ENCODE measurements around the gene IFI16. TPM values are rescaled to one million over a fixed set of nuclear protein-coding genes. Genes with fewer than 3 reads are reported as not detected.
"Not testable (repeated sequence)": the region's sequence is repeated elsewhere in the genome, so short reads cannot be mapped to it uniquely, and the experiment has no call there.

The IFI16 gene
- total RNA-seq, 4 donors from 2014 or later = 47.0 to 72.0 (median 50.8) TPM

GRCh38 chr1:159014003-159014571 is 4.4 kb downstream of the IFI16 start:
- no peak for TF ChIP-seq POLR2A (IDR thresholded peaks at IDR 0.05)
- no peak for TF ChIP-seq CTCF (IDR thresholded peaks at IDR 0.05)
- WGBS, 2 donors = 92% methylated on average over 3 of the region's 3 CpGs
- no peak overlapping the region for H3K4me3 ChIP-seq (ENCODE audit: low read depth, poor library complexity, severe bottlenecking)
- intact Hi-C loops (cut with DNase I; ENCODE audit: low total_unique reads) = no loop called here
- no peak for DNase-seq (ENCODE audit: low spot score in 2 of 2)

DNA sequence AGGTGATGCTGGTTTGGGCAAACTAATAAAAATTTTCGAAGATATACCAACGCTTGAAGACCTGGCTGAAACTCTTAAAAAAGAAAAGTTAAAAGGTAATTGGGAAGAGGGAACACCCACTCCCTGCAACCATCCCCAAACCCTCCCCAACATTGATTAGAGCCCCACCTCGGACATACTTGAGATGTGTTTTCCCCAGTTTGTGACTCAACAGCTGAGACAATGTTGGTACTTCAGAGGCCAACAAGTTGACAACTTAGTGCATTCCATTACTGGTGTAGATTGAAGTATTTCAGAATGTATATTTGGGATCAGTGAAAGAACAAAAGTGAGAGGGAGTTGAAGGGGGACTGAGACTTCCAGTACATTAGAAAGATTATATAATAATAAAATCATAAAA is 5.1 kb downstream of the IFI16 start:
- DNase-seq (ENCODE audit: low spot score in 2 of 2) = no peak
- no peak for TF ChIP-seq CTCF (IDR thresholded peaks at IDR 0.05)
- TF ChIP-seq POLR2A (IDR thresholded peaks at IDR 0.05) = no peak
- 79 to 85% methylated on average over 3 of the region's 3 CpGs for WGBS, 2 donors
- intact Hi-C loops (cut with DNase I; ENCODE audit: low total_unique reads) = no loop called here
- no peak overlapping the region for H3K4me3 ChIP-seq (ENCODE audit: low read depth, poor library complexity, severe bottlenecking)

GRCh38 chr1:159015440-159015909 is 5.8 kb downstream of the IFI16 start:
- H3K4me3 ChIP-seq (ENCODE audit: low read depth, poor library complexity, severe bottlenecking) = no peak overlapping the region
- 36 to 46% methylated on average over 4 of the region's 4 CpGs for WGBS, 2 donors
- intact Hi-C loops (cut with DNase I; ENCODE audit: low total_unique reads) = no loop called here
- no peak for TF ChIP-seq CTCF (IDR thresholded peaks at IDR 0.05)
- TF ChIP-seq POLR2A (IDR thresholded peaks at IDR 0.05) = no peak
- peak; percentile 86 to 90 for DNase-seq (ENCODE audit: low spot score in 2 of 2)

GRCh38 chr1:159023723-159024122 is 14.0 kb downstream of the IFI16 start:
- DNase-seq (ENCODE audit: low spot score in 2 of 2) = no peak
- intact Hi-C loops (cut with DNase I; ENCODE audit: low total_unique reads) = no loop called here
- no peak for TF ChIP-seq POLR2A (IDR thresholded peaks at IDR 0.05)
- no peak for TF ChIP-seq CTCF (IDR thresholded peaks at IDR 0.05)
- WGBS, 2 donors = 90 to 91% methylated on average over 10 of the region's 10 CpGs
- no peak overlapping the region for H3K4me3 ChIP-seq (ENCODE audit: low read depth, poor library complexity, severe bottlenecking)

- DNase-seq (ENCODE audit: low spot score in 2 of 2) = no peak
- intact Hi-C loops (cut with DNase I; ENCODE audit: low total_unique reads) = no loop called here
- no peak overlapping the region for H3K4me3 ChIP-seq (ENCODE audit: low read depth, poor library complexity, severe bottlenecking)
- 97 to 98% methylated on average over 7 of the region's 7 CpGs for WGBS, 2 donors
- no peak for TF ChIP-seq CTCF (IDR thresholded peaks at IDR 0.05)
- TF ChIP-seq POLR2A (IDR thresholded peaks at IDR 0.05) = no peak
These were observed 15.3 kb downstream of the IFI16 start for GRCh38 chr1:159025043-159025442.

DNA sequence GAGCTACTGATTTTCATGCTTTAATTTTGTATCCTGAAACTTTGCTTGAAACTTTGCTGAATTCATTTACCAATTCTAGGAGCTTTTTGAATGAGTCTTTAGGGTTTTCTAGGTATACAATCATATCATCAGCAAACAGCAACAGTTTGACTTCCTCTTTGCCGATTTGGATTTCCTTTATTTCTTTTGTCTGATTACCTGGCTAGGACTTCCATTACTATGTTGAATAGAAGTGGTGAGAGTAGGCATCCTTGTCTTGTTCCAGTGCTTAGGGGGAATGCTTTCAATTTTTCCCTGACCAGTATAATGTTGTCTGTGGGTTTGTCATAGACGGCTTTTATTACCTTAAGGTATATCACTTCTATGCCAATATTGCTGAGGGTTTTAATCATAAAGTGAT is 17.1 kb downstream of the IFI16 start:
- H3K4me3 ChIP-seq (ENCODE audit: low read depth, poor library complexity, severe bottlenecking); intact Hi-C loops (cut with DNase I; ENCODE audit: low total_unique reads): not testable (repeated sequence)
- WGBS, 2 donors = 64 to 76% methylated on average over 2 of the region's 2 CpGs

More for the DNA sequence above, 17.1 kb downstream of the IFI16 start:
- DNase-seq (ENCODE audit: low spot score in 2 of 2) = not testable (repeated sequence)
